ENCODE data around the gene SPSB3.
"Not testable (repeated sequence)": the region's sequence is repeated elsewhere in the genome, so short reads cannot be mapped to it uniquely, and the experiment has no call there.

The SPSB3 gene

DNA sequence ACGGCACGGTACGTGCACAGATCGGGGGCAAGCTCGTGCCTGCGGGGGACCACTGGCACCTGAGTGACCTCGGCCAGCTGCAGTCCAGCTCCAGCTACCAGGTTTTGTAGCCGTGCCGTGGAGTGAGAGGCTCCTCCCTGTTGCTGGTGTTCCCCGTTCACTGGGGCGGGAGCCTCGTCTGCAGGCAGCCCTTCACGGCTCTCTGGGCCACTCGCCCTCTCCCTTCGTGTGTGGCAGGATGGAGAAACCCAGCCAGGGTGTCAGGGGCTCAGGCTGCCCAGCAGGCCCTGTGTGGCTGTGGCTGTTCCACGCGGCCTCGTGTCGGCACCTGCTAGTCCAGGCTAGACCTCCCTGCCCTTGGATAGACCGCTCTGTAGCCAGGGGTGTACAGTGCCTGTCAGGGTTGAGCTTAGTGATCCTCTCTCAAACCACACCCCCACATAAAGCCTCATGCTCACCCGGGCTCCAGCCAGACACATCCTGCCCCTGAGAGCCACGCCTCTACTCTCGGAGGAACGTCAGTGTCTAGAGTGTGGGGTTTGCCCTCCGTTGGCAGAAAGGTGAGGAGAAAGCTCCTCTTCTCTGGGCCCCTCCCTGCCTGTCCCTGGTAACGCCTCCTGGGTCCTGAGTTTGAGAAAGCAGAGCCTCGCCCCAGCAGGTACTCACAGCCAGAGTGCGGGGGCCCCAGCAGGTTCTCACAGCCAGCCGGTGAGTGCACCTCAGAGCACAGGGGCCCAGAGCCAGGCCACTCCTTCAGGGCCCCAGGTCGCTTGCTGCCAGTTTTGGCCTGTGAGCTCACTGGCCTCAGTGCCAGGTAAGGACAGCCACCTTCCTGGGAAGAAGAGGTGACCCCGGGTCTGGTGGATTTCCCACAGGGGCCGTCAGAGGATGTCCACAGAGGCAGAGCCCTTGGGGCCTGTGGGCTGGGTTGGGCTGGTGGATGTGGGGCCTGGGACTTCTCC, 38.7 kb downstream of the SPSB3 start:
- DNase-seq (ENCODE audit: low read depth in 2 of 2) = no peak

DNA sequence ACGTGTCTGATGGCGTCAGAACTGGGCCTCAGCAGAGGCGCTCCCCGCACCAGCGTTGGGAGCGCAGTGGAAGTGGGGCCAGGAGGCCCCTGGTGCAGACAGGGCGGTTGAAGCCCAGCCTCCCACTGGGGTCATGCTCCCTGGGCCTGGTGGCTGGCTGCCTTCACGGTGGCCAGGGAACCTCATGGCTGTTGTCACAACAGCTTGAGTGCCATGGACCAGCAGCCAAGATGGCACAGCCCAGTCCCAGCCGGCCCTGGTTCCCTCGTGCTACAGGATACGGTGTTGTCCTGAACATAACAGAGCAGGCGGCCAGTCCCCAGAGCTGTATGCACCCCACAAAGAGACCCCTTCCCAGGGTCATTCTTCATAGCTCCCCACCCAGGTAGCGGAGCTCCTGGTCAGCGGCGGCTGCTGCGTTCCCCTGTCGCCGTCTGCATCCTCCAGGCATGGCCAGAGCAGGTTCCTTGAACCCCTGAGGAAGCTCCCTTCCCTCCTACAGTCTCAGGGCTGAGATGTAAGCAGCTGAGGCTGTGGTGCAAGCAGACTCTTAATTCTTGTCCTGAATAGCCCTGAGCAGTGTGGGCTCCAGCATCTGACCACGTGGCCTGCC, 40.7 kb downstream of the SPSB3 start:
- DNase-seq (ENCODE audit: low read depth in 2 of 2) = no peak

DNA sequence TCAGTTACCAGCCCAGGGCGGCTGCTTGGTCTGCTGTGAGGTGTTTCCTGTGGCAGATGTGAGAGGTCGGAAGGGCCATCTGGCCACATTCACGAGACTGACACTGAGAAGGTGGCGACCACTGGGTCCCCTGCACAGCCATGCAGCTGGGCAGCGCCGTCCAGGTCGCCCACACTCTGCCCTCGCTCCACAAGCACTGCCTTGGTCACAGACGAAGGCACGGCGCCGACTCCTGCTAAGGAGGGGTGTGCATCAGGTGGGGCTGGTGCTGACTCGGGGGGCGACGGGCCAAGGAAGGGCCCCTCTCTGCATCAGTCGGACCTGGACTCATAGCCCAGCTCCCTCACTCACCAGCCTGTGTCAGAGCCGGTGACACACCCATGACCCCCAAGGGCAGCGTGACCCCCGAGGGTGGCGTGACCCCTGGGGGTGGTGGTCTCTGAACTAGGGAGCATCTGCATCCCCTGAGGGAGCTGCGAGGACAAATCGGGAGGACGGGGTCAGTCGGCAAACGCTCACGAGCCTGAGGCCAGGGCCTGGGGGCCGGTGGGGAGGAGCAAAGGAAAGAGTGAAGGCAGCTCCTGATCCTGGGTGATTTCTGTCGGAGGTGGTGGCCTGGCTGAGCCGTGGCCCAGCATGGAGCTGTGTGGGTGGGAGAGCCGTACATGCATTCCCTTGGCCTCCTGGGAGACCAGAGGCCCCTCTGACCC, 41.4 kb downstream of the SPSB3 start:
- no peak for DNase-seq (ENCODE audit: low read depth in 2 of 2)

- no peak for DNase-seq (ENCODE audit: low read depth in 2 of 2)
These were observed 42.1 kb downstream of the SPSB3 start for GRCh38 chr16:1740234-1740633.

GRCh38 chr16:1734816-1735215, 47.6 kb downstream of the SPSB3 start:
- no peak for DNase-seq (ENCODE audit: low read depth in 2 of 2)

DNA sequence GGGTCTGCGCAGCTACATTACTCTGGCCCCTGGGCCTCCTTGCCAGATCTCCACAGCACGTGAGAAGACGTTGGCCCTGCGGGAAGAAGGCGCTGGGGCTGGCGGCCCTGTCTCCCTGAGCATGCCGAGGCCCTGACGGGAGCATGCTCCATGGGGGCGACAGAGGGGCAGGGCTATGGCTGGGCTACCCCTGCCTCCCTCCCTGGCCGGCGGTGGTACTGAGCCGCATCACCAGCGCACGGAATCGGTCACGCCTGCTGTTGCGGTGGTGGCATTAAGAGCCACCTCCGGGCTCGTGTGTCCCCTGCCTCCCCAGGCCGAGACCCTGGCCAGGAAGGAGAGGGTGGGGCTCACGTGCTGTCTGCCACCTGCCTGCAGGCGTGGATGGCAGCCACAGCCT, 48.2 kb downstream of the SPSB3 start:
- no peak for DNase-seq (ENCODE audit: low read depth in 2 of 2)

GRCh38 chr16:1732551-1732987, 49.8 kb downstream of the SPSB3 start:
- DNase-seq (ENCODE audit: low read depth in 2 of 2) = not testable (repeated sequence)

- no peak for DNase-seq (ENCODE audit: low read depth in 2 of 2)
These were observed 50.3 kb downstream of the SPSB3 start for GRCh38 chr16:1732071-1732470.

GRCh38 chr16:1731603-1732002, 50.8 kb downstream of the SPSB3 start:
- no peak for DNase-seq (ENCODE audit: low read depth in 2 of 2)

- no peak for DNase-seq (ENCODE audit: low read depth in 2 of 2)
These were observed 51.3 kb downstream of the SPSB3 start for GRCh38 chr16:1731073-1731472.

- no peak for DNase-seq (ENCODE audit: low read depth in 2 of 2)
These were observed 52.9 kb downstream of the SPSB3 start for GRCh38 chr16:1729445-1729844.

- DNase-seq (ENCODE audit: low read depth in 2 of 2) = no peak
These were observed 53.3 kb downstream of the SPSB3 start for GRCh38 chr16:1729026-1729425.

DNA sequence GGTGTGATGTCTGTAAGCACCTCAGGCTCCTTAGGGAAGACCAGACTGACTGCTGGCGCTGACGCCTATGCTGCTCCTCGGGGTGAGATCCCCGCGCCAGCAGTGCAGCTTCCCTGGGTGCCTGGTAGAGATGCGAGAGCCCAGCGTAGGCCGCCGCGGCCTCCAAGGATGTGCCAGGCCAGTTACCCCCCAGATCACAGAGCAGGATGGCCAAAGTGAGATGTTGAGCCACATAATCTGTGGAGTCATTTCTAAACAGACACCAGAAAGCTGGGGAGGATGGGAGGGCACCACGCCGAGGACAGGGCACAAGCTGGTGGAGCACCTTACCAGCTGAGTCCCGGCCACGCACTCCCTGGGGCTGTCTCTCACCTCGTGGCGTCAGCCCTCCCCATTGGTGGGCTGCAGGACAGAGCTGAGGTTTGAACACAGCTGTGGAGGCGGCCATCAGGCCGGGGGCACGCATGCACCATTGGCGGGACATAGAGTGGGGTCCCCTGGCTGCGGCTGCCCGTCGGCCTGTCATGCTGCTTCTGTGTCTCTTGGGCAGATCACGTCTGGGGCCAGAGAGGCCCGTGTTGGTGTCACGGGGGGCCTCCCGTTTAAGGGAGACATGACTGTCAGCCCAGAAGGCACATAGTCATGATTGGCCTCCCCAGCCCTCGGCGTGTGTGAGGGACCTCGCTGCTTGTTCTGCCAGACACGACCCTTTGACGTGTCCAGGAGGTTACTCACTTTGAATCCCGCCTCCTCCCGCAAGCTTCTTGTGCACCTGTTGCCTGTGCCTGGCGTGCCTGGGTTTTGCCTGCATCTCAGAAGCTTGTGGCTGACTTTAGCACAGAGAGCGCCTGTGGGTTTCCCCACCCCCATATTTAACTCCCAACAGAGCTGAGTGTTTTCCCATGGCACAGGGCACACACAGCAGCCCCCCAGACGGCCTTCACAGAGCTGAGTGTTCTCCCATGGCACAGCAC, 54.4 kb downstream of the SPSB3 start:
- DNase-seq (ENCODE audit: low read depth in 2 of 2) = no peak

Data from stimulated activated CD4-positive, alpha-beta T cell treated with anti-CD3 and anti-CD28 coated beads, Interleukin-1b, Interleukin-23, amount 100 ng/mL, for 1 hour (primary cell).